HG02642 (cell line): ENCODE measurements around the gene PSMD6.

Experiments
- ATAC-seq: cut with Tn5 transposase; IDR thresholded peaks from one replicate; pipeline ENCODE4 v1.9.1; 2021; ENCODE audit warnings: mild to moderate bottlenecking; ENCODE audit not compliant: unreplicated experiment, poor library complexity

PSMD6 gene

GRCh38 chr3:63963496-63963895 is 59.8 kb downstream of the PSMD6 start:
- ATAC-seq = no peak

- ATAC-seq = peak; percentile 74
These were observed 61.4 kb downstream of the PSMD6 start for GRCh38 chr3:63961891-63962290.
